ENCODE data around the gene HRK.

HRK gene

GRCh38 chr12:116880817-116881324, 370 bp downstream of the HRK start:
- H3K4me3 ChIP-seq (ENCODE audit: low read depth, low read length) = no peak overlapping the region
- DNase-seq (ENCODE audit: low read depth) = peak; percentile 44
- TF ChIP-seq POLR2A (IDR thresholded peaks at IDR 0.05; ENCODE audit: extremely low read depth, insufficient read length) (no peak), CTCF (IDR thresholded peaks at IDR 0.05; ENCODE audit: low read depth, low read length) (no peak), MYC (IDR thresholded peaks at IDR 0.05; ENCODE audit: low read depth, low read length) (no peak), MAX (IDR thresholded peaks at IDR 0.05; ENCODE audit: low read depth, low read length) (no peak)

GRCh38 chr12:116880213-116880816, 926 bp downstream of the HRK start:
- DNase-seq (ENCODE audit: low read depth) = peak; percentile 26
- no peak overlapping the region for H3K4me3 ChIP-seq (ENCODE audit: low read depth, low read length)
- TF ChIP-seq MAX (IDR thresholded peaks at IDR 0.05; ENCODE audit: low read depth, low read length) (no peak), POLR2A (IDR thresholded peaks at IDR 0.05; ENCODE audit: extremely low read depth, insufficient read length) (no peak), MYC (IDR thresholded peaks at IDR 0.05; ENCODE audit: low read depth, low read length) (no peak), CTCF (IDR thresholded peaks at IDR 0.05; ENCODE audit: low read depth, low read length) (no peak)

GRCh38 chr12:116879509-116880212, 1.6 kb downstream of the HRK start:
- no peak for TF ChIP-seq MYC (IDR thresholded peaks at IDR 0.05; ENCODE audit: low read depth, low read length)
- no peak for TF ChIP-seq CTCF (IDR thresholded peaks at IDR 0.05; ENCODE audit: low read depth, low read length)
- H3K4me3 ChIP-seq (ENCODE audit: low read depth, low read length) = no peak overlapping the region
- DNase-seq (ENCODE audit: low read depth) = no peak

- TF ChIP-seq CTCF (IDR thresholded peaks at IDR 0.05; ENCODE audit: low read depth, low read length) (no peak), MAX (IDR thresholded peaks at IDR 0.05; ENCODE audit: low read depth, low read length) (no peak), MYC (IDR thresholded peaks at IDR 0.05; ENCODE audit: low read depth, low read length) (no peak), POLR2A (IDR thresholded peaks at IDR 0.05; ENCODE audit: extremely low read depth, insufficient read length) (no peak)
- H3K4me3 ChIP-seq (ENCODE audit: low read depth, low read length) = no peak overlapping the region
- peak; percentile 39 for DNase-seq (ENCODE audit: low read depth)
Measured at GRCh38 chr12:116878567-116879508, 2.4 kb downstream of the HRK start.

GRCh38 chr12:116876151-116876869, 4.9 kb downstream of the HRK start:
- TF ChIP-seq POLR2A (IDR thresholded peaks at IDR 0.05; ENCODE audit: extremely low read depth, insufficient read length) (no peak), CTCF (IDR thresholded peaks at IDR 0.05; ENCODE audit: low read depth, low read length) (no peak)
- DNase-seq (ENCODE audit: low read depth) = no peak
- no peak overlapping the region for H3K4me3 ChIP-seq (ENCODE audit: low read depth, low read length)

All from NB4 (cell line).